ENCODE data around the gene NCAPH2. TPM values are rescaled to one million over a fixed set of nuclear protein-coding genes. Genes with fewer than 3 reads are reported as not detected.

The NCAPH2 gene
- total and polyA plus RNA-seq, 7 donors: 19.2 to 26.3 (median 22.0) TPM

DNA sequence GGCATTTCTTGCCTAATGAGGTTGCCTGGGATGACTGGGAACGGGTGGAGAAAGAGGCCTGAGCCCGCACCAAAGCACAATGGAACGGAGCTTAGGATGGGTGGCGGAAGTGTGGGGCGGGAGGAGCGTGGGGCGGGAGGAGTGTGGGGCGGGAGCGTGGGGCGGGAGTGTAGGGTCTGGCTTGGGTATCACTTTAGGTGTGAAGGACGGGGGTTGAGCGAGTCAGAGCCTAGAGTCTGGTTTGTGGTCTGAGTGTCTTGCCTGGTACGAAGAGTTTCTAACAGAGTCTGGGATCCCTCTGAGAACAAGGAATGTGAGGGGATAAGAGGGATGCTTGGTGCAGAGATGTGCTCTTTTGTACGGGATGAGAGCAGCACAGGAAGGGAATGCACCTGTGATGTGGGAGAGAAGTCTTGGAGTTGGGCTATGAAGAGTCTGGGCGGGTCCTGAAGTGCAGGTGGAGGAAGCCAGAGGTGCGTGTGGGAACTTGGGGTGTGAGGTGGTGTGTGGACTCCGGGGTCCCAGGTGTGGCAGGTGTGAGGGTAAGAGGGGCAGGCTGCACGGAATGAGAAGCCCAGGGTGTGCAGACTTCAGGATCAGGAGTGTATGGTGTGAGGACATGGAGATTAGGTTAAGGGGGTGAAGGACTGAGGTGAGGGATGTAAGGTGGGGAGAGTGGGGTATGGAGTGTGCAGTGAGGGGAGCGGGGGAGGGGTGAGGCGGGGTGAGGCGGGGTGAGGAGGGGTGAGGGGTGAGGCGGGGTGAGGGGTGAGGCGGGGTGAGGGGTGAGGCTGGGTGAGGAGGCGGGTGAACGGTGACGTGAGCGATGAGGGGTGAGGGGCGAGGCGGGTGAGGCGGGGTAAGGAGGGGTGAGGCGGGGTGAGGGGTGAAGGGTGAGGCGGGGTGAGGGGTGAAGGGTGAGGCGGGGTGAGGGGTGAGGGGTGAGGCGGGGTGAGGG lies 53.7 kb downstream of the NCAPH2 start:
- Histone ChIP-seq H3K27me3 (ENCODE audit: insufficient read depth in 3 of 3, low read length in 2 of 3) (no peaks in the 10 kb centered on the region), H3K36me3 (ENCODE audit: insufficient read depth in 1 of 2, low read depth in 1 of 2) (no peaks in the 10 kb centered on the region), H3K9me3 (no peaks in the 10 kb centered on the region), H3K27ac (no peak overlapping the region), H3K4me1 (peaks cover 5% of the 10 kb centered on the region), H3K4me3 (no peak overlapping the region)
- 62 to 71% (median 66%) methylated on average over 20 to 29 of the region's 34 CpGs for WGBS, 3 donors
- TF ChIP-seq, protein P1, sequence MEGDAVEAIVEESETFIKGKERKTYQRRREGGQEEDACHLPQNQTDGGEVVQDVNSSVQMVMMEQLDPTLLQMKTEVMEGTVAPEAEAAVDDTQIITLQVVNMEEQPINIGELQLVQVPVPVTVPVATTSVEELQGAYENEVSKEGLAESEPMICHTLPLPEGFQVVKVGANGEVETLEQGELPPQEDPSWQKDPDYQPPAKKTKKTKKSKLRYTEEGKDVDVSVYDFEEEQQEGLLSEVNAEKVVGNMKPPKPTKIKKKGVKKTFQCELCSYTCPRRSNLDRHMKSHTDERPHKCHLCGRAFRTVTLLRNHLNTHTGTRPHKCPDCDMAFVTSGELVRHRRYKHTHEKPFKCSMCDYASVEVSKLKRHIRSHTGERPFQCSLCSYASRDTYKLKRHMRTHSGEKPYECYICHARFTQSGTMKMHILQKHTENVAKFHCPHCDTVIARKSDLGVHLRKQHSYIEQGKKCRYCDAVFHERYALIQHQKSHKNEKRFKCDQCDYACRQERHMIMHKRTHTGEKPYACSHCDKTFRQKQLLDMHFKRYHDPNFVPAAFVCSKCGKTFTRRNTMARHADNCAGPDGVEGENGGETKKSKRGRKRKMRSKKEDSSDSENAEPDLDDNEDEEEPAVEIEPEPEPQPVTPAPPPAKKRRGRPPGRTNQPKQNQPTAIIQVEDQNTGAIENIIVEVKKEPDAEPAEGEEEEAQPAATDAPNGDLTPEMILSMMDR (IDR thresholded peaks at IDR 0.05): no peak
- intact Hi-C loops (cut with DNase I): loop anchor here in 1 of 2 donors (5.0 kb wide), 1 partner anchor 34 kb away; the partner anchor contains the start of gene SCO2
- ATAC-seq (no peak), DNase-seq (peak in 1 of 2 donors; percentile 56)

DNA sequence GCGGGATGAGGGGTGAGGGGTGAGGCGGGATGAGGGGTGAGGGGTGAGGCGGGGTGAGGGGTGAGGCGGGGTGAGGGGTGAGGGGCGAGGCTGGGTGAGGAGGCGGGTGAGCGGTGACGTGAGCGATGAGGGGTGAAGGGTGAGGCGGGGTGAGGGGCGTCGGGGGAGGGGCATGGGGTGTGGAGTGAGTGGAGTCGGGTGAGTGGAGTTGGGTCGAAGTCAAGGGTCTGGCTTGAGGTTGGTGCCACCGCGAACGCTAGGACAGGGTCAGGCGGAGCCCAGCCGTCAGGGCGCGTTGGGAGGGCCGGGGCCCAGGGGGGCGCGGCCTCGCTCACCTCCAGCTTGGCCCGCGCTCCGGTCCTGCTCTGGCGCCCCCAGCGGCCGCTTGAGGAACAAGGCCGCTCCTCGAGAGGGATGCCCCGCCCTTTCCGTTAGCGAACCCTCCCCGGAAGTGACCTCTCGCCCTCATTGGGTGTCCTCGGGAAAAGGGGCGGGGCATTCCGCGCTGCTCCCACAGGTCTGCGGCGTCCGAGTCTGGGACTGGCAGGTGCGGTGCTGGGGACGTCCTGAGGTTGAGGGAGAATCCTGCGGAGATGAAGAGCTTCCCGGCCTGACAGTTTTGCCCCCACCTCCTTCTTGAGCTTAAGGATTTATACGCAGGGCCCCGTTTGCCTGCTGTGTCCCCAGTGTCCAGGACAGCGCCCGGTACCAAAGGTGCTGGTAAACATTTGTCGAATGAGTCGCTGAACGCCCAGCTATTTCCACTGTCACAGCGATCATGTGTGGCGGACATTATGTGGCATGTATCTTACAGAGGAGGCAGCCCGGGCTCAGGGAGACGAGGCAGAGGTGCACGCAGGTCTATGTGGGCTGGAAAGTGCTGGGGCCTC lies 54.7 kb downstream of the NCAPH2 start, which contains the start of gene SYCE3:
Gene SYCE3, minus strand, starts transcription at position 397 of the 890 bp plus-strand sequence. CDS start 6,514 bp downstream, outside the sequence.
- H3K9me3 ChIP-seq: no peaks in the 10 kb centered on the region
- DNase-seq (peak; percentile 95 to 99), ATAC-seq (peak; percentile 96 to 99 (median 96))
- H3K4me3 ChIP-seq: peak within 1 kb of the TSS; percentile 72
- 1 to 6% (median 5%) methylated on average over 34 to 58 of the region's 61 CpGs for WGBS, 3 donors
- TF ChIP-seq, protein P1 (IDR thresholded peaks at IDR 0.05): peak; percentile 96
- H3K4me1 ChIP-seq: peaks cover 5% of the 10 kb centered on the region
- intact Hi-C loops (cut with DNase I): loop anchor here in 1 of 2 donors (5.0 kb wide), 1 partner anchor 35 kb away; the partner anchor contains the start of gene SCO2
- peaks cover 0 to 7% of the 10 kb centered on the region in 2 donors for H3K36me3 ChIP-seq (ENCODE audit: insufficient read depth in 1 of 2, low read depth in 1 of 2)
- H3K27me3 ChIP-seq (ENCODE audit: insufficient read depth in 3 of 3, low read length in 2 of 3): no peaks in the 10 kb centered on the region
- H3K27ac ChIP-seq: peak within 1 kb of the TSS; percentile 78

DNA sequence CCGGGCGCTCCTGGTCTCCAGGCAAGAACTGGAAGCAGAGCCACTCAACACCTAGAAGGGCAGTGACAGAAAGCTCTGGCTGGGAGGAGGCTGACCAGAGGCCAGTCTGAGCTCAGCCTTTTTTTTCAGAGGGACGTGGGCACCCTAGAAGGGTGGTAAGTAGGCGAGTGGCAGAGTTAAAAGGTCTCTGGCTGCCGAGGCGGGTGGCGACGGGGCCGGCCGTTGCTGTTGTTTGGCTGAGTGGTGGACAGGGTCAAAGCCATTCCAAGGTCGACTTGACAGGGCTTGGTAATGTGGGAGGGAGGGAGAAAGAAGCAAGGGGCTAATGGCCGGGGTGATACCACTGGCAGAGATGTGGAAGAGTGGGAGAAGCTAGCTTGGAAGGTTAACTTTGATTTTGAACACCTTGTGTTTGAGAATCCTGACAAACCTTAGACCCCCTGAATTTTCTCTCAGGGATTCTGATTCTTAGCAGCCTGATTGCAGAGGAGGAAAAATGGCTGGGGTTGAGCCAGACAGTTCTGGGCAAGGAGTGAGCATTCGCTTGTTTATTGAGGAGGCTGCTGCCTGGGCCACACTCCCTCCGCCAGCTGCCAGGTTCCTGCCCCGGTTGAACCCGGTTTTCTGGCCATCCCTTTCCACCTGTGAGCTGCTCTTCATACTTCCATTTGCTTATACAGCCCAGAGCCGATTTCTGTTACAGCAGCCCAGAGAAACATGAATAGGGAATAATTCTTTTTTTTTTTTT lies 55.6 kb downstream of the NCAPH2 start:
- H3K36me3 ChIP-seq (ENCODE audit: insufficient read depth in 1 of 2, low read depth in 1 of 2): peaks cover 0 to 15% of the 10 kb centered on the region in 2 donors
- no peaks in the 10 kb centered on the region for H3K27me3 ChIP-seq (ENCODE audit: insufficient read depth in 3 of 3, low read length in 2 of 3)
- H3K4me1 ChIP-seq: peaks cover 5% of the 10 kb centered on the region
- 9 to 18% (median 15%) methylated on average over 17 of the region's 17 CpGs for WGBS, 3 donors
- H3K9me3 ChIP-seq: no peaks in the 10 kb centered on the region
- H3K4me3 ChIP-seq: peak overlapping the region; percentile 72
- TF ChIP-seq, protein P1 (IDR thresholded peaks at IDR 0.05): no peak
- ATAC-seq (peak in 3 of 4 donors; percentile 21 to 54 (median 24)), DNase-seq (peak in 1 of 2 donors; percentile 42)
- intact Hi-C loops (cut with DNase I): loop anchor here in 1 of 2 donors (5.0 kb wide), 1 partner anchor 36 kb away; the partner anchor contains the start of gene SCO2
- peak overlapping the region; percentile 78 for H3K27ac ChIP-seq

DNA sequence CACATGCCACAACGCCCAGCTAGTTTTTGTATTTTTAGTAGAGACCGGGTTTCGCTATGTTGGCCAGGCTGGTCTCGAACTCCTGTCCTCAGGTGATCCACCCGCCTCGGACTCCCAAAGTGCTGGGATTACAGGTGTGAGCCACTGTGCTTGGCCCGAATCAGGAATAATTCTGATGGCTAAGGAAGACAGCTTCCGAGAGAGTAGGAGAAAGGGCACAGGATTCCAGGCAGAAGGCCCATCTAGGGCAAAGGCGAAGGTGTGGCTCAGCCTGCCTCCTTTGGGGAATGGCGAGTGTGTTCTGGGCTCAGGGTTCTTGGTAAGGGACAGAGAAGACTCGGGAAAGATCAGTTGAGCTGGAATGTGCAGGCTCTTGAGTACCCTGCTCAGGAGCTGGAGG lies 56.3 kb downstream of the NCAPH2 start:
- Histone ChIP-seq H3K4me1 (peaks cover 5% of the 10 kb centered on the region), H3K27ac (no peak overlapping the region)

More for the DNA sequence above, 56.3 kb downstream of the NCAPH2 start:
- intact Hi-C loops (cut with DNase I): loop anchor here in 1 of 2 donors (5.0 kb wide), 1 partner anchor 37 kb away; the partner anchor contains the start of gene SCO2
- 74 to 79% (median 79%) methylated on average over 11 of the region's 11 CpGs for WGBS, 3 donors
- DNase-seq (peak in 1 of 2 donors; percentile 36), ATAC-seq (no peak)
- H3K4me3 ChIP-seq: no peak overlapping the region
- peaks cover 0 to 22% of the 10 kb centered on the region in 2 donors for H3K36me3 ChIP-seq (ENCODE audit: insufficient read depth in 1 of 2, low read depth in 1 of 2)
- no peaks in the 10 kb centered on the region for H3K9me3 ChIP-seq
- TF ChIP-seq, protein P1 (IDR thresholded peaks at IDR 0.05): no peak
- H3K27me3 ChIP-seq (ENCODE audit: insufficient read depth in 3 of 3, low read length in 2 of 3): no peaks in the 10 kb centered on the region

Measured in psoas muscle (tissue), 8 donors.